GM23248 (cell line): ENCODE measurements around the gene POU2AF1.

Experiments used
- EZH2 ChIP-seq: fragments of 200-600 bp; sonication (generic); IDR thresholded peaks from 2 replicates; pipeline ENCODE4 v1.6.1; 2018; ENCODE audit warnings: antibody characterized with exemption, mild to moderate bottlenecking; ENCODE audit not compliant: insufficient read depth, poor library complexity, severe bottlenecking
- EZH2phosphoT487 ChIP-seq: fragments of 200-600 bp; sonication (generic); IDR thresholded peaks from 2 replicates; pipeline ENCODE4 v1.6.1; 2018; ENCODE audit warnings: antibody characterized with exemption, moderate library complexity, mild to moderate bottlenecking, low read depth; ENCODE audit not compliant: insufficient read depth

DNA sequence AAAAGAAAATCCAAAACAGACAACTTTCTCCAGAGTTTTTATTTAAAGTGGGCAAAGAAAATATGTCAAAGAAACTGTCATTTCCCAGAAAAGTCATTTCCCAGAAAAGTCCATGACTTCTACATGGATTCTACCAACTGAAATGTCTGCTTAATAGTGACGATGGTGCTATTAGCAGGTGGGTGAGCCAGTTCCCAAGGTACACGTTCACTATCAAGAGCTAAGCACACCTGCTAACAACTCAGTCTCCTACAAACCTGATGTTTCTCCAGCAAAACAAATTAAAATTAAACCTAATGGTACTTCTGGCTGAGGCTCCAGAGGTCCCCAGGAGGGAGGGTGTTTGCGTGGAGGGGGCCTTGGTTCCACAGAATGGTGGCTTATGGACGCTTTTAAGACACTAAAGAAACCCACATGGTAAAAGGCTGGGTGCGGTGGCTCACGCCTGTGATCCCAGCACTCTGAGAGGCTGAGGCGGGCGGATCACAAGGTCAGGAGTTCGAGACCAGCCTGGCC is 26.8 kb downstream of the POU2AF1 start:
- TF ChIP-seq EZH2 (no peak), EZH2phosphoT487 (no peak)
